CD14-positive monocyte (primary cell): ENCODE results near the gene MC3R. TPM values are rescaled to one million over a fixed set of nuclear protein-coding genes. Genes with fewer than 3 reads are reported as not detected.

Source experiments
- DNase-seq, 3 donors: peaks; one replicate each; pipeline ENCODE4 v3.0.0-alpha.2; 2011 to 2022
- H2AFZ ChIP-seq: 2 replicates; pipeline ENCODE4 v1.6.0; 2012; ENCODE audit warnings: mild to moderate bottlenecking, low read depth, low read length, inconsistent platforms; ENCODE audit not compliant: insufficient read depth, poor library complexity, severe bottlenecking
- H3K27ac ChIP-seq, 2 donors: 1 replicate in 1 of 2; 2 replicates in 1 of 2; pipeline ENCODE4 v1.5.1; 2012 to 2013; ENCODE audit warnings: low read length in 2 of 2, control low read depth in 1 of 2, inconsistent platforms in 1 of 2, low read depth in 1 of 2, mild to moderate bottlenecking in 1 of 2
- H3K27me3 ChIP-seq, 2 donors: one replicate each; pipeline versions ENCODE4 v1.6.0 to v1.6.1; 2011 to 2013; ENCODE audit warnings: low read length in 2 of 2; ENCODE audit not compliant: control insufficient read depth in 2 of 2, insufficient read depth in 2 of 2
- H3K36me3 ChIP-seq, 2 donors: replicated peaks in 1 of 2; 1 replicate in 1 of 2; 2 replicates in 1 of 2; pipeline versions ENCODE4 v1.5.1 to v1.6.1; 2012 to 2013; ENCODE audit warnings: low read length in 2 of 2, control low read depth in 1 of 2, inconsistent platforms in 1 of 2, mild to moderate bottlenecking in 1 of 2; ENCODE audit not compliant: insufficient read depth in 2 of 2, control insufficient read depth in 1 of 2
- H3K4me1 ChIP-seq, 2 donors: 1 replicate in 1 of 2; 2 replicates in 1 of 2; pipeline versions ENCODE4 v1.5.1 to v1.6.1; 2012 to 2013; ENCODE audit warnings: low read length in 2 of 2, control low read depth in 1 of 2, inconsistent platforms in 1 of 2, mild to moderate bottlenecking in 1 of 2, moderate library complexity in 1 of 2; ENCODE audit not compliant: insufficient read depth in 2 of 2, control insufficient read depth in 1 of 2
- H3K4me2 ChIP-seq: replicated peaks from 2 replicates; pipeline ENCODE3; 2012; ENCODE audit warnings: low read length, moderate library complexity, mild to moderate bottlenecking; ENCODE audit not compliant: poor library complexity, severe bottlenecking; ENCODE audit errors: extremely low read depth
- H3K4me3 ChIP-seq, 3 experiments: fragments of 200-600 bp in 1 of 3; sonication (generic) in 1 of 3; replicated peaks in 1 of 3; 1 replicate in 2 of 3; 2 replicates in 1 of 3; pipeline ENCODE4 v1.5.1; 2011 to 2013; ENCODE audit warnings: low read length in 3 of 3, mild to moderate bottlenecking in 3 of 3, control low read depth in 2 of 3, low read depth in 2 of 3, inconsistent platforms in 1 of 3, moderate library complexity in 1 of 3
- H3K79me2 ChIP-seq: 2 replicates; pipeline ENCODE4 v1.6.0; 2012; ENCODE audit warnings: mild to moderate bottlenecking, control low read depth, inconsistent platforms, low read length, moderate library complexity; ENCODE audit not compliant: insufficient read depth
- H3K9ac ChIP-seq: 2 replicates; pipeline ENCODE4 v1.6.0; 2017; ENCODE audit warnings: low read length, mild to moderate bottlenecking; ENCODE audit not compliant: insufficient read depth, poor library complexity, severe bottlenecking
- H3K9me3 ChIP-seq, 2 donors: replicated peaks in 1 of 2; 1 replicate in 1 of 2; 2 replicates in 1 of 2; pipeline versions ENCODE4 v1.5.1 to v1.6.1; 2012 to 2013; ENCODE audit warnings: low read length in 2 of 2, control low read depth in 1 of 2; ENCODE audit not compliant: control insufficient read depth in 1 of 2, insufficient read depth in 1 of 2
- H4K20me1 ChIP-seq: 2 replicates; pipeline ENCODE4 v1.6.0; 2012; ENCODE audit warnings: mild to moderate bottlenecking, low read length, control low read depth, moderate library complexity; ENCODE audit not compliant: insufficient read depth
- H3K27ac Mint-ChIP-seq, 7 donors: one replicate each; pipeline ENCODE4 v1.8.0; 2020; ENCODE audit warnings: mild to moderate bottlenecking in 7 of 7, mixed read lengths in 7 of 7, moderate library complexity in 6 of 7, inconsistent platforms in 2 of 7
- H3K27me3 Mint-ChIP-seq, 3 donors: one replicate each; pipeline ENCODE4 v1.8.0; 2021 to 2022; ENCODE audit warnings: low read depth in 3 of 3, mild to moderate bottlenecking in 3 of 3, mixed read lengths in 3 of 3, moderate library complexity in 3 of 3, inconsistent platforms in 1 of 3
- H3K36me3 Mint-ChIP-seq, 2 donors: one replicate each; pipeline ENCODE4 v1.8.0; 2020; ENCODE audit warnings: mixed read lengths in 2 of 2, inconsistent platforms in 1 of 2, mild to moderate bottlenecking in 1 of 2
- H3K4me1 Mint-ChIP-seq: one replicate; pipeline ENCODE4 v1.8.0; 2020; ENCODE audit warnings: mild to moderate bottlenecking, mixed read lengths
- H3K4me3 Mint-ChIP-seq, 2 donors: one replicate each; pipeline ENCODE4 v1.8.0; 2020; ENCODE audit warnings: mild to moderate bottlenecking in 2 of 2, mixed read lengths in 2 of 2, moderate library complexity in 1 of 2
- H3K9me3 Mint-ChIP-seq, 7 donors: one replicate each; pipeline ENCODE4 v1.8.0; 2020 to 2022; ENCODE audit warnings: mixed read lengths in 7 of 7, mild to moderate bottlenecking in 6 of 7, moderate library complexity in 6 of 7, inconsistent platforms in 2 of 7
- WGBS: methylation state at CpG from one replicate; pipeline ENCODE4 v1.1.5; 2013; ENCODE audit warnings: missing lambda C conversion rate; ENCODE audit not compliant: insufficient coverage; 5-methylcytosine and 5-hydroxymethylcytosine counted together
- intact Hi-C, 2 donors: fragments of 100-400 bp; cut with micrococcal nuclease; formaldehyde crosslinking; loops; one replicate each; pipeline versions ENCODE4 v1.15.0 to v1.15.1; 2023
- polyA minus RNA-seq: library from RNA; depleted of rRNA, polyadenylated mRNA; stranded (reverse); fragments of >200 nt; gene quantifications from 2 replicates; pipeline ENCODE4 v1.2.3, GENCODE V29; 2012
- polyA plus RNA-seq, 3 donors: library from polyadenylated mRNA; depleted of rRNA in 1 of 3; unstranded in 2 of 3; stranded (reverse) in 1 of 3; fragments of 300-500 nt in 2 of 3; fragments of >200 nt in 1 of 3; fragmentation: Illumina TruSeq in 2 of 3; gene quantifications; 1 replicate in 2 of 3; 2 replicates in 1 of 3; pipeline ENCODE4 v1.2.3, GENCODE V29; 2012 to 2021
- total RNA-seq, 12 experiments: library from RNA in 1 of 12; stranded (reverse) in 1 of 12; fragments of 120-200 nt in 1 of 12; gene quantifications; one replicate each; pipeline ENCODE4 v1.2.4 and lab custom pipeline; 2013 to 2026; ENCODE audit warnings: mixed read lengths in 6 of 12, inconsistent platforms in 1 of 12
- TF ChIP-seq, protein P1 (sequence below): fragments of 200-600 bp; IDR thresholded peaks from one replicate; pipeline ENCODE4 v1.8.0; 2022; ENCODE audit warnings: antibody characterized with exemption, mild to moderate bottlenecking

The MC3R gene
- not detected for total RNA-seq (2013)
- polyA plus RNA-seq (not detected), polyA minus RNA-seq (not detected in 2 replicates), total RNA-seq (lab: John Stamatoyannopoulos, UW) (0 to 0.07 (median 0) reads per million in 11 experiments)

DNA sequence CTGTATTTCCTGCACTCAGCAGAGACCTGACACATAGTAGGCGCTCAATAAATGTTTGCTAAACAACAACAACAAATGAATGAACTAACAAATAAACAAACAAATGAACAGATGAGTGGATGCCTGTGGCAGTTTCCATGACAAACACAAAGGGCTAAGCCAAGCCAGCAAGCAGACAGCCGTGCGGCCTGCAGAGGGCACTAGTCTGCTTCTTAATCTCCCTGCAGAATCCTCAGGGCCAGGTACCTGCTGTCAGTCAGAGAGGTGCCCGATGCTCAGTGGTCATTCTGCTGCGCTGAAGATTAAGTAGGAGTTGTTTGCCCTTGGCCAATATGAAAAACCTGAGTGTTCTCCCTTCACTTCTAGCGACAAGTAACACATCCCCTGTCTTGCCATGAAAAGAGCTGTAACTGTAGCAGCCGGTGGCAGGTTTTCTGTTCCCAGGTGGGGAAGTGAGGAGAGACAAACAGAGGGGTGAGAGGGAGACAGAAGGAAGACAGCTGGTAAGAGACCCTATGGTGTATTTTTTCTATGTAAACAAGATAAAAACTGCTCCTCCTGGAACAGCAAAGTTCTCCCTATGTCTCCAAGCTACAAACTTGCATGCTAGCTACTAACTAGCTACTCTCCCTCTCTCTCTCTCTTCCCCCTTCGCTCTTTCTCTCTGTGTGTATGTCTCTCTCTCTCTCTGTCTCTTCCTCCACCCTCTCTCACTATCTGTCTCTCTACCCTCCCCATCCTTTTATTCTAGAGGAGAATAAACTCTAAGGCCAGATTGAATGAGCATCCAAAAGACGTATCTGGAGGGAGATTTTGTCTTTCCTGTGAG lies at the start of gene MC3R:
Gene MC3R (plus strand): TSS at position 779 of the 829 bp plus-strand sequence. CDS start 112 bp downstream, outside the sequence.
- peak in 2 of 3 donors; percentile 4 to 7 for DNase-seq
- intact Hi-C loops = no loop called here
- H3K4me3 Mint-ChIP-seq = peak within 1 kb of the TSS in 1 of 2 donors; percentile 17

DNA sequence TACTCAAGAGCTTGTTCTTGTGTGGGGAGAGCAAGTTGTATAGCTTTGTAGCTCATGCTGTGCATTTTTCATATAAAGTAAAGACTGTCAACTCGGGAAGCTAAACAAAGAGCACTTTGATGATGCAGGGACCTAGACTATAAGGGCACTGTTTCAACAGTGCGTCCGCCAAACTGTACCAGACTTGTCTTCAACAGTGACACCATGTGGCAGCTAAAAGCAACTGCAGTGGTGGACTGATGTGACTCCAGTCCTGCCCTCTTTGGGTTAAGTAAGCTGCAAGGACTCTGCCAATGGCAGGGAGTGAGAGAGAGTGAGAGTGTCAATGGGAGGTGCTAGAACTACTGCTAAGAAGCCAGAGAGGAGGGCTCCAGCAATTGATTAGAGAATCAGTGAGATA lies 48.1 kb upstream of the MC3R start:
- H3K36me3 Mint-ChIP-seq = no peaks in the 10 kb centered on the region
- no peak overlapping the region for H3K4me3 ChIP-seq
- TF ChIP-seq, protein P1, sequence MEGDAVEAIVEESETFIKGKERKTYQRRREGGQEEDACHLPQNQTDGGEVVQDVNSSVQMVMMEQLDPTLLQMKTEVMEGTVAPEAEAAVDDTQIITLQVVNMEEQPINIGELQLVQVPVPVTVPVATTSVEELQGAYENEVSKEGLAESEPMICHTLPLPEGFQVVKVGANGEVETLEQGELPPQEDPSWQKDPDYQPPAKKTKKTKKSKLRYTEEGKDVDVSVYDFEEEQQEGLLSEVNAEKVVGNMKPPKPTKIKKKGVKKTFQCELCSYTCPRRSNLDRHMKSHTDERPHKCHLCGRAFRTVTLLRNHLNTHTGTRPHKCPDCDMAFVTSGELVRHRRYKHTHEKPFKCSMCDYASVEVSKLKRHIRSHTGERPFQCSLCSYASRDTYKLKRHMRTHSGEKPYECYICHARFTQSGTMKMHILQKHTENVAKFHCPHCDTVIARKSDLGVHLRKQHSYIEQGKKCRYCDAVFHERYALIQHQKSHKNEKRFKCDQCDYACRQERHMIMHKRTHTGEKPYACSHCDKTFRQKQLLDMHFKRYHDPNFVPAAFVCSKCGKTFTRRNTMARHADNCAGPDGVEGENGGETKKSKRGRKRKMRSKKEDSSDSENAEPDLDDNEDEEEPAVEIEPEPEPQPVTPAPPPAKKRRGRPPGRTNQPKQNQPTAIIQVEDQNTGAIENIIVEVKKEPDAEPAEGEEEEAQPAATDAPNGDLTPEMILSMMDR = no peak
- peaks cover 15 to 23% (median 20%) of the 10 kb centered on the region in 7 donors for H3K9me3 Mint-ChIP-seq
- H3K4me2 ChIP-seq = no peak overlapping the region
- DNase-seq = no peak
- no peaks in the 10 kb centered on the region for H3K4me1 ChIP-seq
- peaks cover 18 to 21% of the 10 kb centered on the region in 2 donors for H3K9me3 ChIP-seq
- H3K27me3 ChIP-seq = no peaks in the 10 kb centered on the region
- no peak overlapping the region for H3K27ac Mint-ChIP-seq
- H3K36me3 ChIP-seq = no peaks in the 10 kb centered on the region
- no peak overlapping the region for H2AFZ ChIP-seq
- WGBS = 100% methylated on average over 3 of the region's 3 CpGs
- H3K27ac ChIP-seq = no peak overlapping the region
- no peaks in the 10 kb centered on the region for H3K4me1 Mint-ChIP-seq
- no peaks in the 10 kb centered on the region for H3K27me3 Mint-ChIP-seq
- no peaks in the 10 kb centered on the region for H4K20me1 ChIP-seq
- H3K9ac ChIP-seq = no peak overlapping the region
- no peak overlapping the region for H3K4me3 Mint-ChIP-seq
- no peaks in the 10 kb centered on the region for H3K79me2 ChIP-seq
- intact Hi-C loops = no loop called here

More for the DNA sequence above, at the start of gene MC3R:
- no peak within 1 kb of the TSS for H2AFZ ChIP-seq
- H3K4me1 ChIP-seq = no peaks in the 10 kb centered on the region
- H3K4me1 Mint-ChIP-seq = no peaks in the 10 kb centered on the region
- no peaks in the 10 kb centered on the region for H3K36me3 Mint-ChIP-seq
- no peak within 1 kb of the TSS for H3K9ac ChIP-seq
- H3K36me3 ChIP-seq = no peaks in the 10 kb centered on the region
- no peaks in the 10 kb centered on the region for H3K9me3 ChIP-seq
- no peaks in the 10 kb centered on the region for H3K79me2 ChIP-seq
- WGBS = 7% methylated on average over 3 of the region's 9 CpGs
- no peak within 1 kb of the TSS for H3K27ac ChIP-seq
- peak within 1 kb of the TSS in 1 of 7 donors; percentile 48 for H3K27ac Mint-ChIP-seq
- H3K4me3 ChIP-seq = no peak within 1 kb of the TSS
- peaks cover 7 to 8% (median 8%) of the 10 kb centered on the region in 3 donors for H3K27me3 Mint-ChIP-seq
- peaks cover 0 to 4% (median 0%) of the 10 kb centered on the region in 7 donors for H3K9me3 Mint-ChIP-seq
- H3K27me3 ChIP-seq = no peaks in the 10 kb centered on the region
- TF ChIP-seq, protein P1 = peak; percentile 44
- H4K20me1 ChIP-seq = no peaks in the 10 kb centered on the region
- H3K4me2 ChIP-seq = no peak within 1 kb of the TSS
